NCI-H187 treated with DMSO at 0.1 percent for 48 hours (cell line): ENCODE results near the gene SAPCD2.
"Not testable (repeated sequence)": the region's sequence is repeated elsewhere in the genome, so short reads cannot be mapped to it uniquely, and the experiment has no call there.

Experiments
- DNase-seq: peaks from one replicate; lab custom pipeline; 2025; lab: John Stamatoyannopoulos, UW

Gene SAPCD2

DNA sequence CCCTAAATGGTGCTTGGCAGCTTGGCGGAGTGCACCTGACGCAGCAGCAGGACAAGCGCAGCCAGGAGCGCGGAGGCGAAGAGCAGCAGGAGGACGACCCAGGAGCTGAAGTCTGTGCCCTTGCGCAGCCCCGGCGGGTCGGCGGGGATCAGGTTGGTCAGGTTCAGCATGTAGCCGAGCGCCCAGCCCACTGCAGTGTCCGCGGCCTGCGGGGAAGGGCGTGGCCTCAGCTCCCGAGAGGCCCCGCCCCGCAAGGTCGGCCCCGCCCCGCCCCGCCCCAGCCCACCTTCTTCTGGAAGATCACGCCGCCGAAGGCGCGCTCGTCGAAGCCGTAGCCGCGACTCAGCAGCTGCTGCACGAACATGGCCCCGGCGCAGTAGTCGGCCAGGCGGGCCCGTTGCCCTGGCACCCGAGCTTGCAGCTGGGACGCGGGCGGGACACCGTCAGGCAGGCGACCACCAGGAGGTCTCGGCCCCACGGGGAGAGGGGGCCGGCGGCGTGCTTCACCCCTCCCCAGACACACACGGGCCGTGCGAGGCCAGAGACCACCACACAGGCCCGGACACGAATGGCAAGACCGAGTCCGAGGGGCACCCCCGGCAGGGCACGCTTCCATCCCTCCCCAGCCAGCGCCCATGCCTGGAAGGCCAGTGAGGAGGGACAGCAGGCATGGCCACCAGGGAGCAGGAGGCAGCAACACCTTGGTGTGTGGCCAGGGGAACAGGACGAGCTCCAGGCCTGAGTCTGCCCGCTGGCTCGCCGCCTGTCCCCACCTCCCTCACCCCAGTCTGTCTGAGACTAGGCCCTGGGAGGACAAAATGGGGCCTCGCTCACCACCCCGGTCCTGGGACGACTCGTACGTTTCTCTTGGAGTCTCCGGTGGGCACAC, 21.5 kb downstream of the SAPCD2 start:
- no peak for DNase-seq

DNA sequence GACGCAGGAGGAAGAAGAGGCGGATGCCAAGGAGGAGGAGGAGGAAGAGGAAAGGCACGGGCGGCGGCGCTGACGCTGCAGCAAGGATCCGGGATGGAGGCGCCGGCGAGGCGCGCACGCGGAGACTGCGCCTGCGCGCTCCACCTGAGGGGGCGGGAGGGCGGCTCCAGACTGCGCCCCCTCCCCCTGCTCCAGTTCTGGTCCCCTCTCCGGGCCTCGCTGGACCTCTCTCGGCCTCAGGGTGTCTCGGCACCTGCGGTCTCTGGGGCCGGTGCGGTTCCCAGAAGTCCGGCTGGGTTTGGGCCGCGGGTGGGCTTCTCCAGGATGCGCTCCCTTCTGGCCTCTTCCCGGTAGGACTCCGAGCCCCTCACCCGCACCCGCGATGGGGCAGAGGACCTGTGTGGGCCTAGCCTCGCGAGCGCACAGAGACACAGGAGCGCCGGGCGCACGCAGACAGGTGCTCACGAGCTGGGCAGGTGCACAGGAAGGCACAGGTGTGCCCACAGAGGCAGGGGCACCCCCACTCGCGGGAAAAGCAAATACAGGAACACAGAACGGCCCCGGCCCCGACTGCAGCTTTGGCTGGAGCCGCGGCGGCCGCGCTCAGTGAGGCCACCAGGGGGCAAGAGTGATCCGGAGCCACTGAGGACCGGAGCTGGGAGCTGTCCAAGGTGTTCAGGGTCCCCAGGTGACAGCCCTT, 24.1 kb downstream of the SAPCD2 start, which contains the start of gene NPDC1:
Gene NPDC1 (minus strand): TSS at position 90 of the 700 bp plus-strand sequence. CDS start 188 bp downstream, outside the sequence.
- DNase-seq, result no peak

DNA sequence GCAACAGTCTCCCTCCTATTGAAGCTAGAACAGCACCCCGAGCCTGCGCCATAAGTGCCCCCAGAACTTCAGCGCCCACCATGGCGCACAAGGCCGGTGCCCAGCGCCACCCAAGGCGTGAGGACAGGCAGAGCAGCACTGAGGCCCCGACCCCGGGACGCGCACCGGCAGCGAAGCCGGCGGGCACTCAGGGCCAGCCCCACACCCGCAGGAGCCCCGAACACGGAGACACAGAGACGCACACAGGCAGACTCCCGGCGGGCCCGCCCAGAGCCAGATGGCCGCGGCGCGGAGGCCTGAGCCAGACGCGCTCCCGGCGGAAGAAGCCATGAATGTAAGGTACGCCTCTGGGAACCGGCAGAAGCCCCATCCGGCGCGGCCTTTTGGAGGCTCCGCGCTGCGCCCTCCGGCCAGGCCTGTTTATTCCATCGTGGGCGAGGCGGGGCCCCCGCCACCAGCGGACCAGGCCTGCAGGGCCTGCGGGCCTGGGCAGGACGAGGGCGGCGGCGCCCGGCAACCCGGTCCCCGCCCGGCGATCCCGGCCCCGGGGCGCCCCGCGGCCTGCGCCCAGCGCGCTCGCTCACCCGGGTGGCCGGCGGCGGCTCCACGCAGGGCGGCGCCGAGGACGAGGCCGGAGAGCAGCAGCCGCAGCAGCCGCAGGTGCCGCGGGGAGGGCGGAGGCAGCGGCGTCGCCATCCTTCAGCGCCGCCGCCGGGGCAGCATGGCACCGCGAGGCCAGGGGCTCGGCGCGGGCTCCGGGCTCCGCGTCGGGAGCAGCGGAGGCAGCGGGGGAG, 24.9 kb downstream of the SAPCD2 start:
- DNase-seq, result no peak

DNA sequence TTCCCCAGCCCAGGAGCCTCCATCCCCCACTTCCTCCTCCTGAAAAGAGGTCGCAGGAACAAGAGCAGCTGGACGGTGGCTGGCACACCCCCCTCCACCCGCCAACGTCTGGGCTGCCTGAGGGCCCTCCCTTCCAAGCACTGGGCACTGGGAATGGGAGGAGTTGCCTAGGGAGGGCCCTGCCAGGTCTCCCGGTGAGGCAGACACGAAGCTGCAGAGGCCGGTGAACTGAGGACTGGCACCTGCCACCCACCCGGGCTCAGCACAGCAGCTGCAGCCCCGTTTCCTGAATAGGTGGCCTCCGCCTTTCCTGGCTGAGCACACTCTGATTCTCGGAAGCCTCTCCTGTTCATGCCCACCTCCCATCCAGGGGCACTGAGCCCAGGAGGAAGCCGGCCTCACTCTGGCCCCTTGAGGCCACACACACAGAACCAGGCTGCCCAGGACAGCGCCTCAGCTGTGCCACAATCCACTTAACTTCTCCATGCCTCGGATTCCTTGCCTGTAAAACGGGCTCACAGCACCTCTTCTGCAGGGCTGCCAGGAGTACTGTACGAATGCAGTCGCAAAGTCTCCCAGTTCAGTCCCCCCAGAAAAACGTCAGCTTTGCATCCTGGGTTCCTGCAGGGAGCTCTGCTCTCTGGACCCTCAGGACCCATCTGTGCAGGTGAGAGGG, 25.7 kb downstream of the SAPCD2 start:
- no peak for DNase-seq

DNA sequence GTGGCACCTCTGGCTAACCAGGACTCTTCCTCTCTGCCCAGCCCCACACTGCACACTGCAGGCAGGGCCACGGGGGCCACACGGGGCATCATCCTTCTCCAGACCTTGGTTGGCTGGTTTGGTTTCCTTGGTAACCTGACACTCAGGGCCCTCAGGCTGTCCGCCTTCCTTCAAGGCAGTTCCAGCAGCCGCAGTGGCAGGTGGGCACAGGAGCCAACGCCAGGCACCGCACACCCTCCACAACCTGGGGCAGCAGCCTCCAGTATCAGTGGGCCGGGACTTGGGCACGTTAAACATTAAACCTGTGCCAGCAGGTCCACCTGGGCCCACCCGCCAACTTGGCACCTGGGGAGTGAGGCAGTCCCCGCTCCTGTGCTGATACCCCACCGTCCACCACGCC, 26.3 kb downstream of the SAPCD2 start:
- DNase-seq, result no peak

DNA sequence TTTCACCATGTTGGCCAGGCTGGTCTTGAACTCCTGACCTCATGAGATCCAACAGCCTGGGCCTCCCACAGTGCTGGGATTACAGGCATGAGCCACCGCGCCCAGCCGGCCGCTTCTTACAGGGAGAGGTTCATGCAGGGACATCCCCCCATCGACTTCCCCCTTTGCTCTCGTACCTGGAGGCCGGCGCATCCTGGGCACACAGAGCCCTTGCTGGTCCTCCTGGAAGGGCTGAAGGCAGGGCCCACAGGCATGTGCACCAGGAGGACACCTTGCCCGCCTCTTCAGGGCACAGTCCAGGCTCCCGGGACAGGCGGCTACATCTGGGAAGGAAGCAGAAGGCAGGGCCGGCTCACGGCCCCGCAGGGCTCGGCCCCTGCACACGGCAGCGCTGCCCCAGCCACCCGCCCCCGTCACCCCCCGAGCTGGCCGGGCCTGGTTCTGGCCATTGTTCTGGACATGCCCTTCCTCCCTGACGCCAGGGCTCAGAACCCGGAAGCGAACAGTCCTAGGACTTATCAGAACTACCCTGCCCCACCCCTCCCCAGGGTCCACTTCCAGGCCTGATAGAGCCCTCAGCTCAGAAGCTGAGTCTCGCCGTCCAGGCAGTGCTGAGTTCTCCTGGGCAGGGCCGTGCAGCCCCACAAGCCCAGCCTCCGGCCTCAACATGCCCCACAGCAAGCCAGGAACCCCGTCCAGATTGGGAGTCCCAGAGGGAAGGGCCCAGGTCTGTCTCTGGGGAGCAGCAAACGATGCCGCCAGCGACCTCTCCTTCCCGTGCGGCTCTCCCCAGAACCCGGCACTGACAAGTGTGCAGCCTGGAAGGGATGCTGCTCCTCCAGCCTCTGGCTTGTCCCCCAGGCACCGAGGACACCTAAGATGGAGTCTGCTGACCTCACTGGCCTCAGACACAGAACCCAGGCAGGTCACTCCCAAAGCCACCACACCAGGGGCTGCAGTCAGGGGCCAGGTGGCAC, 27.3 kb downstream of the SAPCD2 start:
- DNase-seq, result no peak

DNA sequence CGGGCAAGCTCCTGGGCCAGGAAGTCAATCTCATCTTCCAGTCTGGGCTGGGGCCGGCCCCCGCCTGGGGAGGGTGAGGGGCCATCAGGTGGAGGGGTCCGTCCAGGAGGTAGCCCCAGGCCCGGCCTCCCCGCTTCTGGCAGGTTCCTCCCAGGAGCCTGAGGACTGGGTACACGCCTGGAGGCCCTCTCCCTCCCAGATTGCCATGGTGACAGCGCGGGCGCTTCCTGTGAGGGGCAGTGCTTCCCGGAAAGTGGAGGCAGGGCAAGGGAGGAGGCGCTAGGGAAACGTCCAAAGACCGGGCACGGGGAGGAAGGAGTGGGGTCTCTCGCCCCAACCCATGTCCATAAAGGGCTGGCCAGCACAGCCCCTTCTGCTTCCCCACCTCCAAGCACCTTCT, 29.2 kb downstream of the SAPCD2 start:
- DNase-seq, result no peak

DNA sequence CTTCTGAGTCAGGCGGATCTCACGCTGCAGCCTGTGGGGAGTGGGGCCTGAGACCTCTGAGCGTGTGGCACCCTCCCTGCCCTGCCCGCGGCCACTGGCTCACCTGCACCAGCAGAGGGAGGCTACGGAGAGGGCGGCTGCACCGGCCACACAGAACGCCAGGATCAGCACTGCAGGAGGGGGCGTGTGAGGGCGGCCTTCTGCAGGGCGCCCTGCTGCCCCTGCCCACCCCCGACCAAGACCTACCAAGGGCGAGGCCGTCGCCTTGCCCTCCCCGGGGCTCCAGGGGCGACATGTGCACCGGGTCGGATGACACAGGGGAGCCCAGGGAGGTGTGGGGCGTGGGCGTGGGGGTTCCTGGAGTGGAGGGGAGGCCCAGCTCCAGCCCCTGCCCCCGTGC, 29.8 kb downstream of the SAPCD2 start:
- DNase-seq, result no peak

DNA sequence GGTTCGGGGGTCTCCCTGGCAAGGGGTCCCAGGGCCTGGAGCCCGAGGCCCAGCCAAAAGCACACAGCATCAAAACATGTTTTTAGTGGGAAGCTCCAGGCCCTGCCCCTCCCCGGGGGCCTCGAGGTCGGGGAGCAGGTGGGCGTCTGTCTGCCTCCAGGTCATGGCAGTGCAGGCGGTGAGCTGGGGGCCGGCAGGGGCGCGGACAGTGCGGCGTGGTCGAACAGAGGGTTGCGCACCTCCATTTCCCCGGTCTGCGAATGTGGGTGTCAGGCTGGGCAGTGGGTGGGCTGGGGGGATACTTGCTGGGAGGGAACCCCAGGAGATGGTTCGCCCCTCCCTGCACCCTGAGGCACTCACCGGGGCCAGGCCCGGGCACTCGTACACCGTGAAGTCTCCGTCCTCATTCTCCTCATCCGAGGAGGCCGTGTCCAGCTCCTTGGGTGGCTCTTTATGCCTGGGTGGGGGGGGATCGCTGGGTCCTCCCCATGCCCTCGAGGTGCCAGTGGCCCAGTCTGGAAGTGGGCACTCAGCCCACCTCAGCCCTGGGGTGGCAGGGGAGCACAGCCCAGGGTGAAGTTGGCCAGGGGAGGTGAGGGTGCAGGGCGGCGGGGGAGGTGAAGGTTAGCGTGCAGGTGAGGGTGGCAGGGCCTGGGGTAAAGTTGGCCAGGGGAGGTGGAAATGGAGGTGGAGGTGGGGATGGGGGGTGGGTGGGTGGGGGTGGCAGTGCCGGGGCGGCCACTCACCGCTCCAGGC, 30.6 kb downstream of the SAPCD2 start:
- no peak for DNase-seq

DNA sequence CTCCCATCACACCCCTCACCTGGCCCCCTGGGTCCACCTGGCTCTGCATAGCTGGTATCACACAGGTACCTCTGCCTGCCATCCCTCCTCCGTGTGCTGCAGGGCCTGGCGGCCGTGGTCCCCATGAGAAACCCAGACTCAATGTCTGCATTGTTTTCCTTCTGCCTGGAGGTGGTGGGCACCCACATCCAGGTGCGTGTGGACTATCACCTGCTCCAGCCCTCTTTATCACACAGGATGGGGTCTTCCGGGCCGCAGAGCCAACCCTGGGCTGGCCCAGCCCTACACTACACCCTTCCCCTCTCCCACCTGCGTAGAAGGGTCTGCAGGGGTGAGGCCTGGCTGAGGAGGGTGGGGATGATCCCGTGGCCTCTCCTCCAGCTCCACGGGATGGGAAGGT, 31.4 kb downstream of the SAPCD2 start:
- DNase-seq, result no peak

DNA sequence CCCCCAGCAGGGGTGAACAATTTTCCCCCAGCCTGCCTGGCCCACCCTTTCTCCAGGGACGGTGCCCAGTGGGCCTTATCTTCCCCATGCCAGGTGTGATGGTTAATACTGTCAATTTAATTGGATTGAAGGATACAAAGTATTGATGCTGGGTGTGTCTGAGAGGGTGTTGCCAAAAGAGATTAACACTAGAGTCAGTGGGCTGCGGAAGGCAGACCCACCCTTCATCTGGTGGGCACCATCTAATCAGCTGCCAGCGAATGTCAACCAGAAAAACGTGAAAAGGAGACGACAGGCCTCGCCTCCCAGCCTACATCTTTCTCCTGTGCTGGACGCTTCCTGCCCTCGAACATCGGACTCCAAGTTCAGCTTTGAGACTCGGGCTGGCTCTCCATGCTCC, 32.9 kb downstream of the SAPCD2 start:
- no peak for DNase-seq

DNA sequence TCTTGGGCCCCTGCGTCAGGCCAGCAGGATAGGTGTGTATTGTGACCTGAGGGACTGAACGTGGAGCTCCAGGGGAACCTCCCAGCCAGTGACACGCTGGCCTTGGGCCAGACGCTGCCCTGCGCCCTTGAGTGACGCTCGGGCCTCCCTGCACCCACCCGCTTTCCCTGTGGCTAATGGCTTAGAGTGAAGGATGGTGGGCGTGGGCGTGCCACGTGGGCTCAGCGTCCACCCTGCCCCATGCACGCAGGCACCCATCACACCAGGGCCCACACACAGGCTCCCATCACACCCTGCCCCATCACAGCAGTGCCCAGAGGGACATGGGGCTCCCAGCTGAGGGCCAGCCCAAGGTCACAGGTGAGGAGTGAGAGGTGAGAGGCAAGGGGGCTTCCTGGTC, 33.3 kb downstream of the SAPCD2 start:
- no peak for DNase-seq

DNA sequence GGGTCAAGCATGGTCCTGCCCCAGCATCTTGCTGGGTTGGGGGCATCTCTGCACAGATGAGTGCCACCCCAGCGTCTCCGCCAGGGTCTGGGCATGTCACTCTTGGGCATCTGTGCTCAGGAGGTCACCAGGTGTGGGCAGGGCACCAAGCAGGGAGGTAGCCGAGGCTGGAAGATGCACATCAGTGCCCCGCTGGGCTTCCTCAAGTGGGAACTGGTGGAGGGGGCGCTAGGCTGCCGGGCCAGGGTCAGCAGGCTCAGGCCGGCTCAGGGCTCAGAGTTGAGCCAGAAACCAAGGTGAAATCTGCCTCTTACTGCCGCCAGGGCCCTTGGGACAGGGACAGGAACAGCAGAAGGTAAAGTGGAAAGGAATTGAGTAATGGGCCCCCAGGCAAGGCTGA, 34.4 kb downstream of the SAPCD2 start:
- no peak for DNase-seq

DNA sequence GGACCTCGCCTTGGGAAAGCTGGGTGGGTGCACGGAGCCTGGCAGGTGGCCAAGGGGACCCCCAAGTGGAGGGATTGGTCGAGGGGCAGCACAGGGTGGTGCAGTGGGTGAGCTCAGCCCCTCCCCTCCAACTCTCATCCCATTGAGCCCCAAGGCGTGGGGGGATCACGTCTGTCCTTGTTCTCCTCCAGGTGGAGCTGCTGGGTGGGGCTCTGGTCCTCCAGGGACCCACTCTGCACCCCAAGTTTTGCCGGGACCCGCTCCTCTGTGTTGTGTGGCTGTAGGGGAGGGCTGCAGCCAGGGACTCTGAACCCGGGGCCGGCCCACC, 34.9 kb downstream of the SAPCD2 start:
- no peak for DNase-seq

DNA sequence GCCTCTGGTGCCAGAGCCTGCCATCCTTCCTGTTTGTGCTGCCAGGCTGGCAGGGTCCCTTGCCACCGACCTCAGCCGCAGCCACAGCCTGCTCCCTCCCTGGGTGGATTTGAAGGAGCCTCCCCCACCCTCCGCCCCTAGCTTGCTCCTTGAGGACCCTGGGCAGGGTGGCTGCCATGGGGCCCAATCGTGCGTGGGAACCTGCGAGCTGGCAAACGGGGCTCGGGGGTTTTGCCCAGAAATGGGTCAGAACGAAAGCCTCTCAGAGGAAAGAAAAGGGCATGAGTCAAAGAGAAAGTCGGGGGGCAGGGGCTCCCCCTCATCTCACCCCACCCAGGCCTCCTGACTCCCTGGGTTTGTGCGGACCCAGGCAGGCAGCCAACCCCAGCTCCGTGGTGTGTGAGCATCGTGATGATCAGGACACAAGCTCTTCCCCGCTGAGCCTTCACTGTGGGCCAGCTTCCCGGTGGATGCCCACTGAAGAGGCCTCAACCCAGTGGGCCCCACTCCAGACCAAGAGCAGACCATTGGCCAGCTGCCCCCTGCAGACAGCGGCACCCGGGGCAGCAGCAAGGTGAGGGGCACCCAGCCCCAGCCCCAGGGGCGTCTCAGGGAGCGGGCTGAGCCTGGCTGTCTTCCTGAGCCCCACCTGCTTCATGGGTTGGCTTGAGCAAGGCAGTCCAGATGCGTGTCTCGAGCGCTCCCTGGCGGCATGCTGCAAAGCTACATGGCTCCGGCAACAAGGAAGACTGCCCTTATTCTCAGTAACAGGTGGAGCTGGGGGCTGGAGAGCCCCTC, 35.4 kb downstream of the SAPCD2 start:
- DNase-seq, result no peak

DNA sequence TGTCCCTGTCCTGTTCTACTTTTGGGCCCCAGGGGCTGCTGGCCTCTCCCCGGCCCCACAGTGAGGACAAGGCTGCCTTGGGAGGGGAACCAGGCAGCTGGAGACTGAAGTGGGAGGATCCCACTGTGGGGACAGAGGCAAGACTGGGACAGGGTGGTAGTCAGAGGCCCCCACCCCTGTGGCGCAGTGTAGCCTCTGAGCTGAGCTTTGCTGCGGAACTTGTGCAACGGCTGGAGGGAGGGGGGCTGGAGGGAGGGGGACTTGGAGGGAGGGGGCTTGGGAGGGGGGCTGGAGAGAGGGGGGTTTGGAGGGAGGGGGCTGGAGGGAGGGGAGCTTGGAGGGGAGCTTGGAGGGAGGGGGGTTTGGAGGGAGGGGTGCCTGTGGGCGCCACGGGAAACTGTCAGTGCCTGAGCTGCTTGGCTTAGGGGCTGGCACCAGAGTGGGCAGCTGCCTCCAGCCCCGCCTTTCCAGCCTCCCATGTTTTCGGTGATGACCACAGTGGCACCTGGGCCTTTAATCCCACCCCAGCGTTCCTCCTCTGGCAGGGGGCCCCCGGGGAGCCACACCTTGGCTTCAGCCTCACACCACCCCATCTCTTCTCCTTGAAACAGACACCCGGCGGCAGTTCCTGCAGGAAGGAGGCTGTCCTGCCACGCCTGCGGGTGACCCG, 36.2 kb downstream of the SAPCD2 start:
- DNase-seq, result no peak

DNA sequence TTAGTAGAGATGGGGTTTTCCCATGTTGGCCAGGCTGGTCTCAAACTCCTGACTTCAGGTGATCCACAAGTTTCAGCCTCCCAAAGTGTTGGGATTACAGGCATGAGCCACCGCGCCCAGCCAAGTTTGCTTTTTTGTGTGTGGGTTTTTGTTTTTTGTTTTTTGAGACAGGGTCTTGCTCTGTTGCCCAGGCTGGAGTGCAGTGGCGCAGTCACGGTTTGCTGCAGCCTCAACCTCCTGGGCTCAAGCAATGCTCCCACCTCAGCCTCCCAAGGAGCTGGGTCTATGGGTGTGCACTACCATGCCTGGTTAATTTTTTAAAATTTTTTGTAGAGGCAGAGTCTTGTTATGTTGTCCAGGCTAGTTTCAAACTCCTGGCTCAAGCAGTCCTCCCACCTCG, 36.9 kb downstream of the SAPCD2 start:
- DNase-seq, result not testable (repeated sequence)

DNA sequence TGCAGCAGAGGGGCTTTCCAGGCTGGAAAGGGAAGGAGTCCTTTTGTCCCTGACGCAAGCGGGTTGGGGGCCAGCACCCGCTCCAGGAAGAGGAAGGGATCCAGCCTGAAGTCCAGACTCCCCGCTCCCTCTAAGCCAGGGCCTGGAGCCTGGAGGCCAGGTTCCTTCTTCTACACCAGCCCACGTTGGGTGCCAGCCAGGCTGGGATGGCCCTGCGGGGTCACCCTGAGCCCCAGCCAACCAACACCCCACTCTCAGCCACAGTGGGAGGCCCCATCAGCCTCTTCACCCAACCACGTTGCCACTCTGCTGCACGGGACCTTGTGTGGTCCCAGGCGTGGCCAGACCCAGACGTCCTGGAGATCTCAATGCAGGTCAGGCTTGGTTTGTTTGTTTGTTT, 37.5 kb downstream of the SAPCD2 start:
- DNase-seq, result no peak
